K562 (cell line): ENCODE data around the gene DRC1. TPM values are rescaled to one million over a fixed set of nuclear protein-coding genes. Genes with fewer than 3 reads are reported as not detected.
A peak's percentile ranks its signal among the peaks of the same experiment; 100 is the strongest.

ENCODE experiments used
- ATAC-seq: fragments of 200-7000 bp; cut with Tn5 transposase; 3 replicates; pipeline ENCODE4 v1.9.1; 2020; ENCODE audit warnings: moderate library complexity
- BruUV-seq: library from RNA; stranded (reverse); fragments of 400-500 nt; replicated peaks from 2 replicates; lab custom pipeline; 2021; lab: Mats Ljungman, UMichigan
- CTCF ChIA-PET: fragments of 300-600 bp; formaldehyde crosslinking; extraction: SDS; loops from one replicate; lab custom pipeline; 2021; ENCODE audit warnings: low intra/inter-chr PET ratio; lab: Yijun Ruan, JAX
- POLR2A ChIA-PET: fragments of 300-600, 350-650 bp; sonication (Branson Sonifier 250); formaldehyde crosslinking; extraction: SDS; loops from one replicate; lab custom pipeline; 2021; ENCODE audit warnings: antibody characterized with exemption, inconsistent platforms; lab: Yijun Ruan, JAX
- DNase-seq, 4 experiments: peaks; one replicate each; pipeline versions ENCODE4 v3.0.0 to v3.0.0-alpha.2; 2011 to 2018; ENCODE audit warnings: low spot score in 3 of 4, mixed read lengths in 3 of 4; ENCODE audit errors: extremely low read depth in 1 of 4
- FAIRE-seq: peaks from 2 replicates; lab custom pipeline; 2011; peaks lifted over from hg19 to GRCh38; lab: Jason Lieb, UNC
- H2AFZ ChIP-seq: 2 replicates; pipeline ENCODE4 v1.6.0; 2011; ENCODE audit warnings: low read depth, low read length, control low read depth, inconsistent platforms
- H3K27ac ChIP-seq: fragments of 200-600 bp; 3 replicates; pipeline ENCODE4 v1.8.0; 2011; ENCODE audit warnings: low read depth, mild to moderate bottlenecking, control low read depth, inconsistent platforms, low read length, moderate library complexity, mixed read lengths; ENCODE audit errors: extremely low read depth
- H3K27me3 ChIP-seq, 2 experiments: fragments of 300-600 bp in 1 of 2; 2 replicates in 1 of 2; 3 replicates in 1 of 2; pipeline versions ENCODE4 v1.6.0 to v1.8.0; 2011; ENCODE audit warnings: inconsistent platforms in 2 of 2, low read length in 2 of 2, mild to moderate bottlenecking in 1 of 2, mixed read lengths in 1 of 2, moderate library complexity in 1 of 2; ENCODE audit not compliant: control insufficient read depth in 2 of 2, insufficient read depth in 2 of 2
- H3K36me3 ChIP-seq: fragments of 300-600 bp; 3 replicates; pipeline ENCODE4 v1.8.0; 2011; ENCODE audit warnings: mild to moderate bottlenecking, low read length, inconsistent platforms; ENCODE audit not compliant: control insufficient read depth, insufficient read depth
- H3K4me1 ChIP-seq, 2 experiments: fragments of 200-600 bp in 1 of 2; replicated peaks in 1 of 2; 2 replicates in 1 of 2; 3 replicates in 1 of 2; pipeline versions ENCODE4 v1.5.1 to v1.8.0; 2011; ENCODE audit warnings: inconsistent platforms in 2 of 2, low read length in 2 of 2, mild to moderate bottlenecking in 1 of 2, mixed read lengths in 1 of 2, moderate library complexity in 1 of 2; ENCODE audit not compliant: control insufficient read depth in 2 of 2, insufficient read depth in 2 of 2
- H3K4me2 ChIP-seq: 2 replicates; pipeline ENCODE4 v1.6.1; 2011; ENCODE audit warnings: low read length, control low read depth, inconsistent platforms, mixed read lengths; ENCODE audit not compliant: insufficient read depth
- H3K4me3 ChIP-seq: fragments of 200-600 bp; sonication (generic), shearing (Covaris generic); 2 replicates; pipeline ENCODE4 v1.5.1; 2016; ENCODE audit warnings: control low read depth, inconsistent platforms
- H3K79me2 ChIP-seq: fragments of 200-600 bp; 3 replicates; pipeline ENCODE4 v1.8.0; 2011; ENCODE audit warnings: low read length, inconsistent platforms; ENCODE audit not compliant: control insufficient read depth, insufficient read depth
- H3K9ac ChIP-seq, 2 experiments: 2 replicates each; pipeline versions ENCODE4 v1.6.0 to v1.6.1; 2011; ENCODE audit warnings: low read depth in 2 of 2, low read length in 2 of 2, control low read depth in 1 of 2, inconsistent platforms in 1 of 2, mild to moderate bottlenecking in 1 of 2, mixed read lengths in 1 of 2; ENCODE audit not compliant: insufficient read depth in 1 of 2
- H3K9me1 ChIP-seq: one replicate; pipeline ENCODE4 v1.6.0; 2011; ENCODE audit warnings: inconsistent platforms, mild to moderate bottlenecking, low read length, moderate library complexity; ENCODE audit not compliant: control insufficient read depth, insufficient read depth
- H3K9me3 ChIP-seq: replicated peaks from 2 replicates; pipeline ENCODE4 v1.5.1; 2011; ENCODE audit warnings: low read depth, low read length, inconsistent platforms; ENCODE audit not compliant: control insufficient read depth, insufficient read depth
- H4K20me1 ChIP-seq: replicated peaks from 2 replicates; pipeline ENCODE4 v1.6.1; 2011; ENCODE audit warnings: low read length, inconsistent platforms, mixed read lengths; ENCODE audit not compliant: control insufficient read depth, insufficient read depth
- CBX5 ChIP-seq: IDR thresholded peaks from 2 replicates; pipeline ENCODE4 v1.6.1; 2014; ENCODE audit warnings: low read depth, borderline replicate concordance
- CCNT2 ChIP-seq: IDR thresholded peaks from 2 replicates; pipeline ENCODE4 v1.6.1; 2011; ENCODE audit warnings: borderline replicate concordance, low read depth, mild to moderate bottlenecking, moderate library complexity, mixed read lengths, low read length; ENCODE audit not compliant: insufficient read length; ENCODE audit errors: extremely low read depth
- CEBPG ChIP-seq, 3 experiments: fragments of 200-800 bp in 1 of 3; sonication (Bioruptor generic) in 1 of 3; sonication (generic) in 1 of 3; formaldehyde crosslinking in 1 of 3; IDR thresholded peaks in 2 of 3; conservative IDR thresholded peaks in 1 of 3; 2 replicates each; pipeline versions ENCODE4 v1.6.1 to v1.8.0; 2016 to 2022; ENCODE audit warnings: missing compliant biosample characterization in 2 of 3, missing genetic modification characterization in 2 of 3, mild to moderate bottlenecking in 1 of 3, missing genetic modification reagents in 1 of 3
- CHAMP1 ChIP-seq: fragments of 450-650 bp; IDR thresholded peaks from 2 replicates; pipeline ENCODE4 v1.6.1; 2016; ENCODE audit warnings: mild to moderate bottlenecking
- CREBBP ChIP-seq: IDR thresholded peaks from one replicate; pipeline ENCODE4 v1.6.1; 2012; ENCODE audit warnings: low read depth, mild to moderate bottlenecking, control low read depth, inconsistent platforms, low read length
- HLTF ChIP-seq: fragments of 450-650 bp; IDR thresholded peaks from 2 replicates; pipeline ENCODE4 v1.6.1; 2016
- ILF3 ChIP-seq: fragments of 450-650 bp; IDR thresholded peaks from 2 replicates; pipeline ENCODE4 v1.6.1; 2018; ENCODE audit warnings: antibody characterized with exemption, mild to moderate bottlenecking, moderate library complexity, borderline replicate concordance
- KDM5B ChIP-seq: fragments of 200-600 bp; sonication (generic); IDR thresholded peaks from 2 replicates; pipeline ENCODE4 v1.6.1; 2012; ENCODE audit warnings: low read depth, mild to moderate bottlenecking, moderate library complexity, low read length, control low read depth, inconsistent platforms; ENCODE audit not compliant: insufficient replicate concordance
- LEF1 ChIP-seq: fragments of 450-650 bp; IDR thresholded peaks from 2 replicates; pipeline ENCODE4 v1.6.1; 2016; ENCODE audit warnings: mild to moderate bottlenecking
- SRF ChIP-seq, 2 experiments: fragments of 250-450, 450-650 bp in 1 of 2; sonication (Bioruptor Pico) in 1 of 2; sonication (generic) in 1 of 2; formaldehyde crosslinking; IDR thresholded peaks; 2 replicates each; pipeline versions ENCODE4 v1.5.0 to v1.5.1; 2020 to 2022; ENCODE audit warnings: mild to moderate bottlenecking in 1 of 2, missing genetic modification reagents in 1 of 2
- ZKSCAN1 ChIP-seq: fragments of 150-350 bp; IDR thresholded peaks from 2 replicates; pipeline ENCODE4 v1.6.1; 2016; ENCODE audit warnings: low read depth, low read length
- ZKSCAN8 ChIP-seq: fragments of 200-800 bp; sonication (Bioruptor generic); IDR thresholded peaks from 2 replicates; pipeline ENCODE4 v1.6.1; 2016; ENCODE audit warnings: missing genetic modification characterization, missing compliant biosample characterization
- ZNF134 ChIP-seq: fragments of 250-450 bp; sonication (Bioruptor Pico); conservative IDR thresholded peaks from 2 replicates; pipeline ENCODE4 v1.4.0; 2020
- WGBS: fragments of 100-300 bp; shearing (Covaris generic); methylation state at CpG from one replicate; pipeline ENCODE4 v1.1.6; 2016; ENCODE audit warnings: low coverage, mixed read lengths; ENCODE audit not compliant: insufficient coverage; ENCODE audit errors: missing lambda C conversion rate; 5-methylcytosine and 5-hydroxymethylcytosine counted together
- in situ Hi-C: fragments of 300-500 bp; cut with MboI; formaldehyde crosslinking; loops from 4 replicates; pipeline ENCODE4 v1.15.0; 2018; ENCODE audit warnings: inconsistent platforms, mixed read lengths
- intact Hi-C: fragments of 100-400 bp; cut with micrococcal nuclease; formaldehyde crosslinking; loops from 2 replicates; pipeline ENCODE4 v1.14.2; 2022
- polyA plus RNA-seq, 8 experiments: library from polyadenylated mRNA; depleted of rRNA in 4 of 8; stranded (reverse) in 5 of 8; unstranded in 3 of 8; fragments of >200 nt; fragmentation: Nextera tagmentation in 2 of 8; fragmentation: Illumina TruSeq in 1 of 8; extraction: Ambion mirVana in 2 of 8; extraction: Trizol in 1 of 8; gene quantifications; 2 replicates each; pipeline versions ENCODE4 v1.2.1 to v1.2.3, GENCODE V29; 2011 to 2014; ENCODE audit warnings: inconsistent platforms in 1 of 8, missing spikeins in 1 of 8
- total RNA-seq, 7 experiments: library from RNA; depleted of rRNA in 6 of 7; stranded (reverse); fragments of >200 nt in 6 of 7; fragmentation: Illumina TruSeq in 2 of 7; extraction: Trizol in 2 of 7; gene quantifications; 2 replicates each; pipeline versions ENCODE4 v1.2.1 to v1.2.3, GENCODE V29; 2011 to 2021; ENCODE audit warnings: low replicate concordance in 1 of 7
- TF ChIP-seq, protein P1 (sequence below), 2 experiments: fragments of 450-650 bp; IDR thresholded peaks; 2 replicates each; pipeline ENCODE4 v1.6.1; 2018; ENCODE audit warnings: mild to moderate bottlenecking in 2 of 2, low read depth in 1 of 2; ENCODE audit not compliant: partially characterized antibody in 2 of 2

DRC1 gene
- total and polyA plus RNA-seq, 9 of the 15 experiments (the other 6 are each of a cell fraction or from before 2014, with no cell fraction given), result 0.07 to 0.10 TPM; not detected in 7

- Histone ChIP-seq H3K4me3 (no peak overlapping the region), H3K79me2 (no peaks in the 10 kb centered on the region), H3K27me3 (peaks cover 2 to 36% of the 10 kb centered on the region in 2 experiments; a peak in 3 of 5 replicates), H3K9ac (0 out of 4 replicates have a peak overlapping the region, but pooled peaks of 1 of the 2 experiments have one; percentile 23), H3K4me2 (no peak overlapping the region), H4K20me1 (no peaks in the 10 kb centered on the region), H3K27ac (no peak overlapping the region), H3K36me3 (no peaks in the 10 kb centered on the region), H3K9me1 (no peaks in the 10 kb centered on the region), H3K4me1 (peaks cover 15 to 23% of the 10 kb centered on the region in 2 experiments), H3K9me3 (no peaks in the 10 kb centered on the region), H2AFZ (no peak overlapping the region)
- in situ Hi-C loops, result no loop called here
- ChIA-PET POLR2A (no interaction called here), CTCF (no interaction called here)
- BruUV-seq, result no TSS peak
- ATAC-seq, result no peak
- DNase-seq, result no peak
- intact Hi-C loops, result no loop called here
- WGBS, result 29% methylated on average over 20 of the region's 20 CpGs
- FAIRE-seq, result no peak
- no peak for TF ChIP-seq CREBBP
- TF ChIP-seq HLTF, result no peak
- TF ChIP-seq ZNF134 (CRISPR knock-in tag), result no peak
- no peak for TF ChIP-seq LEF1
- TF ChIP-seq KDM5B, result no peak
- TF ChIP-seq CCNT2, result no peak
- no peak for TF ChIP-seq ZKSCAN8 (CRISPR knock-in tag)
- no peak for TF ChIP-seq CHAMP1
- TF ChIP-seq CEBPG (CRISPR knock-in tag; IDR thresholded peaks at IDR 0.05), result no peak
- TF ChIP-seq CEBPG (tag; conservative IDR thresholded peaks at IDR 0.05 in 1 of 2, IDR thresholded peaks at IDR 0.05 in 1 of 2), result no peak
- TF ChIP-seq, protein P1, sequence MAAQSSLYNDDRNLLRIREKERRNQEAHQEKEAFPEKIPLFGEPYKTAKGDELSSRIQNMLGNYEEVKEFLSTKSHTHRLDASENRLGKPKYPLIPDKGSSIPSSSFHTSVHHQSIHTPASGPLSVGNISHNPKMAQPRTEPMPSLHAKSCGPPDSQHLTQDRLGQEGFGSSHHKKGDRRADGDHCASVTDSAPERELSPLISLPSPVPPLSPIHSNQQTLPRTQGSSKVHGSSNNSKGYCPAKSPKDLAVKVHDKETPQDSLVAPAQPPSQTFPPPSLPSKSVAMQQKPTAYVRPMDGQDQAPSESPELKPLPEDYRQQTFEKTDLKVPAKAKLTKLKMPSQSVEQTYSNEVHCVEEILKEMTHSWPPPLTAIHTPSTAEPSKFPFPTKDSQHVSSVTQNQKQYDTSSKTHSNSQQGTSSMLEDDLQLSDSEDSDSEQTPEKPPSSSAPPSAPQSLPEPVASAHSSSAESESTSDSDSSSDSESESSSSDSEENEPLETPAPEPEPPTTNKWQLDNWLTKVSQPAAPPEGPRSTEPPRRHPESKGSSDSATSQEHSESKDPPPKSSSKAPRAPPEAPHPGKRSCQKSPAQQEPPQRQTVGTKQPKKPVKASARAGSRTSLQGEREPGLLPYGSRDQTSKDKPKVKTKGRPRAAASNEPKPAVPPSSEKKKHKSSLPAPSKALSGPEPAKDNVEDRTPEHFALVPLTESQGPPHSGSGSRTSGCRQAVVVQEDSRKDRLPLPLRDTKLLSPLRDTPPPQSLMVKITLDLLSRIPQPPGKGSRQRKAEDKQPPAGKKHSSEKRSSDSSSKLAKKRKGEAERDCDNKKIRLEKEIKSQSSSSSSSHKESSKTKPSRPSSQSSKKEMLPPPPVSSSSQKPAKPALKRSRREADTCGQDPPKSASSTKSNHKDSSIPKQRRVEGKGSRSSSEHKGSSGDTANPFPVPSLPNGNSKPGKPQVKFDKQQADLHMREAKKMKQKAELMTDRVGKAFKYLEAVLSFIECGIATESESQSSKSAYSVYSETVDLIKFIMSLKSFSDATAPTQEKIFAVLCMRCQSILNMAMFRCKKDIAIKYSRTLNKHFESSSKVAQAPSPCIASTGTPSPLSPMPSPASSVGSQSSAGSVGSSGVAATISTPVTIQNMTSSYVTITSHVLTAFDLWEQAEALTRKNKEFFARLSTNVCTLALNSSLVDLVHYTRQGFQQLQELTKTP (IDR thresholded peaks at IDR 0.05; ENCODE audit: low read depth in 1 of 2, partially characterized antibody in 2 of 2), result no peak
- TF ChIP-seq ZKSCAN1, result no peak
- no peak for TF ChIP-seq SRF (CRISPR knock-in tag; IDR thresholded peaks at IDR 0.05)
- TF ChIP-seq CBX5, result no peak
- no peak for TF ChIP-seq ILF3
Measured at GRCh38 chr2:26488463-26489212, 86.9 kb downstream of the DRC1 start.
